HepG2 (cell line): ENCODE measurements around the gene AFDN. TPM values are rescaled to one million over a fixed set of nuclear protein-coding genes. Genes with fewer than 3 reads are reported as not detected.

Source experiments
- FOXJ3 ChIP-seq: sonication (generic); formaldehyde crosslinking; IDR thresholded peaks from 2 replicates; pipeline ENCODE4 v1.4.0; 2020; ENCODE audit warnings: missing genetic modification reagents, mild to moderate bottlenecking, borderline replicate concordance
- RXRB ChIP-seq: IDR thresholded peaks from 2 replicates; pipeline ENCODE4 v1.6.1; 2016; ENCODE audit warnings: borderline replicate concordance, missing genetic modification reagents, missing compliant biosample characterization
- SNRNP70 ChIP-seq: fragments of 200-400 bp; formaldehyde crosslinking; IDR thresholded peaks from 2 replicates; pipeline ENCODE4 v1.6.1; 2017; ENCODE audit warnings: mild to moderate bottlenecking, low read depth, low read length, moderate library complexity
- SSRP1 ChIP-seq: IDR thresholded peaks from 2 replicates; pipeline ENCODE4 v1.6.1; 2016; ENCODE audit warnings: control low read depth
- ZFP36L2 ChIP-seq: sonication (generic); formaldehyde crosslinking; IDR thresholded peaks from 2 replicates; pipeline ENCODE4 v1.4.0; 2020; ENCODE audit warnings: missing genetic modification reagents
- polyA plus RNA-seq, 8 experiments: library from polyadenylated mRNA; depleted of rRNA in 3 of 8; stranded (reverse) in 7 of 8; unstranded in 1 of 8; fragments of >200 nt; fragmentation: Illumina TruSeq in 4 of 8; extraction: Trizol in 4 of 8; gene quantifications; 2 replicates each; pipeline versions ENCODE4 v1.2.1 to v1.2.3, GENCODE V29; 2011 to 2016; ENCODE audit warnings: low read depth in 4 of 8, missing spikeins in 1 of 8, mixed read lengths in 1 of 8; ENCODE audit not compliant: insufficient read depth in 1 of 8
- total RNA-seq, 5 experiments: library from RNA; depleted of rRNA; stranded (reverse); fragments of >200 nt; fragmentation: Illumina TruSeq; extraction: Trizol; gene quantifications; 2 replicates each; pipeline ENCODE4 v1.2.3, GENCODE V29; 2016; ENCODE audit warnings: low read depth in 1 of 5
- TF ChIP-seq, protein P1 (sequence below), 2 experiments: sonication (generic) in 1 of 2; formaldehyde crosslinking in 1 of 2; IDR thresholded peaks; 2 replicates each; pipeline versions ENCODE4 v1.5.1 to v1.6.1; 2011 to 2020; ENCODE audit warnings: borderline replicate concordance in 1 of 2, low read depth in 1 of 2, low read length in 1 of 2, mild to moderate bottlenecking in 1 of 2, missing genetic modification reagents in 1 of 2, moderate library complexity in 1 of 2
- TF ChIP-seq, protein P2 (sequence below): IDR thresholded peaks from 2 replicates; pipeline ENCODE4 v1.6.1; 2012; ENCODE audit warnings: inconsistent platforms
- TF ChIP-seq, protein P3 (sequence below): sonication (generic); formaldehyde crosslinking; conservative IDR thresholded peaks from 2 replicates; pipeline ENCODE4 v1.4.0; 2020; ENCODE audit warnings: mild to moderate bottlenecking, missing genetic modification reagents, moderate library complexity
- TF ChIP-seq, protein P4 (sequence below), 2 experiments: fragments of 450-650 bp in 1 of 2; sonication (generic) in 1 of 2; formaldehyde crosslinking; IDR thresholded peaks; 2 replicates each; pipeline versions ENCODE4 v1.5.0 to v1.8.0; 2020 to 2022; ENCODE audit warnings: mild to moderate bottlenecking in 1 of 2, missing genetic modification reagents in 1 of 2
- TF ChIP-seq, protein P5 (sequence below): sonication (generic); formaldehyde crosslinking; IDR thresholded peaks from 2 replicates; pipeline ENCODE4 v1.4.0; 2020; ENCODE audit warnings: missing genetic modification reagents
- TF ChIP-seq, protein P6 (sequence below), 2 experiments: IDR thresholded peaks; 2 replicates each; pipeline ENCODE4 v1.6.1; 2011 to 2012; ENCODE audit warnings: low read length in 2 of 2, borderline replicate concordance in 1 of 2, low read depth in 1 of 2, mild to moderate bottlenecking in 1 of 2, moderate library complexity in 1 of 2
- TF ChIP-seq, protein P7 (sequence below): sonication (generic); formaldehyde crosslinking; IDR thresholded peaks from 2 replicates; pipeline ENCODE4 v1.5.0; 2020; ENCODE audit warnings: missing genetic modification reagents, mild to moderate bottlenecking, borderline replicate concordance
- TF ChIP-seq, protein P8 (sequence below): IDR thresholded peaks from 2 replicates; pipeline ENCODE4 v1.6.1; 2016; ENCODE audit warnings: missing compliant biosample characterization, missing genetic modification reagents, borderline replicate concordance

AFDN gene
- total and polyA plus RNA-seq, 2 of the 13 experiments (the other 11 are each of a cell fraction or from before 2014, with no cell fraction given) = 136 to 151 TPM

DNA sequence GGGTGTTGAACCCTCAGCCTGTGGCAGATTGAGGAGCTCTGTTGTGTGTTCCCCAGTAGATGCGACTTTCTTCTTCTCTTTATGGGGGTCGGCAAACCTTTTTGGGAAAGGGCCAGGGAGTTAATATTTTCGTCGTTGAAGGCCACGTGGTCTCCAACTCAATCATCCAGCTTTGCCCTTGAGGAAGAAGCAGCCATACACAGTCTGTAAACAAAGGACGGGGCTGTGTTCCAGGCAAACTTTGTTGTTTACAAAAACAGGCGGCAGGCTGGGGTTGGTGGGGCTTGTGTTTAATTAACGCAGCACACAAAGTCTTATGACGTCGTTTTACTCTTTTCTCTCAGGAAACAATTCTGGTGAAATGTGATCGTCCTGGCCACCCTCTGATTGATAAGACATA, 190.9 kb downstream of the AFDN start (continued):
- TF ChIP-seq, protein P1, sequence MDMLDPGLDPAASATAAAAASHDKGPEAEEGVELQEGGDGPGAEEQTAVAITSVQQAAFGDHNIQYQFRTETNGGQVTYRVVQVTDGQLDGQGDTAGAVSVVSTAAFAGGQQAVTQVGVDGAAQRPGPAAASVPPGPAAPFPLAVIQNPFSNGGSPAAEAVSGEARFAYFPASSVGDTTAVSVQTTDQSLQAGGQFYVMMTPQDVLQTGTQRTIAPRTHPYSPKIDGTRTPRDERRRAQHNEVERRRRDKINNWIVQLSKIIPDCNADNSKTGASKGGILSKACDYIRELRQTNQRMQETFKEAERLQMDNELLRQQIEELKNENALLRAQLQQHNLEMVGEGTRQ (IDR thresholded peaks at IDR 0.05; ENCODE audit: low read depth, low read length) = no peak; the same call in 1 of the 2 replicates
- TF ChIP-seq, protein P1 (CRISPR knock-in tag; IDR thresholded peaks at IDR 0.05; ENCODE audit: borderline replicate concordance) = no peak
- TF ChIP-seq, protein P2, sequence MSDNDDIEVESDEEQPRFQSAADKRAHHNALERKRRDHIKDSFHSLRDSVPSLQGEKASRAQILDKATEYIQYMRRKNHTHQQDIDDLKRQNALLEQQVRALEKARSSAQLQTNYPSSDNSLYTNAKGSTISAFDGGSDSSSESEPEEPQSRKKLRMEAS = peak; percentile 66; the same call in 1 of the 2 replicates
- TF ChIP-seq, protein P3, sequence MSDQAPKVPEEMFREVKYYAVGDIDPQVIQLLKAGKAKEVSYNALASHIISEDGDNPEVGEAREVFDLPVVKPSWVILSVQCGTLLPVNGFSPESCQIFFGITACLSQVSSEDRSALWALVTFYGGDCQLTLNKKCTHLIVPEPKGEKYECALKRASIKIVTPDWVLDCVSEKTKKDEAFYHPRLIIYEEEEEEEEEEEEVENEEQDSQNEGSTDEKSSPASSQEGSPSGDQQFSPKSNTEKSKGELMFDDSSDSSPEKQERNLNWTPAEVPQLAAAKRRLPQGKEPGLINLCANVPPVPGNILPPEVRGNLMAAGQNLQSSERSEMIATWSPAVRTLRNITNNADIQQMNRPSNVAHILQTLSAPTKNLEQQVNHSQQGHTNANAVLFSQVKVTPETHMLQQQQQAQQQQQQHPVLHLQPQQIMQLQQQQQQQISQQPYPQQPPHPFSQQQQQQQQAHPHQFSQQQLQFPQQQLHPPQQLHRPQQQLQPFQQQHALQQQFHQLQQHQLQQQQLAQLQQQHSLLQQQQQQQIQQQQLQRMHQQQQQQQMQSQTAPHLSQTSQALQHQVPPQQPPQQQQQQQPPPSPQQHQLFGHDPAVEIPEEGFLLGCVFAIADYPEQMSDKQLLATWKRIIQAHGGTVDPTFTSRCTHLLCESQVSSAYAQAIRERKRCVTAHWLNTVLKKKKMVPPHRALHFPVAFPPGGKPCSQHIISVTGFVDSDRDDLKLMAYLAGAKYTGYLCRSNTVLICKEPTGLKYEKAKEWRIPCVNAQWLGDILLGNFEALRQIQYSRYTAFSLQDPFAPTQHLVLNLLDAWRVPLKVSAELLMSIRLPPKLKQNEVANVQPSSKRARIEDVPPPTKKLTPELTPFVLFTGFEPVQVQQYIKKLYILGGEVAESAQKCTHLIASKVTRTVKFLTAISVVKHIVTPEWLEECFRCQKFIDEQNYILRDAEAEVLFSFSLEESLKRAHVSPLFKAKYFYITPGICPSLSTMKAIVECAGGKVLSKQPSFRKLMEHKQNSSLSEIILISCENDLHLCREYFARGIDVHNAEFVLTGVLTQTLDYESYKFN (CRISPR knock-in tag) = no peak
- TF ChIP-seq RXRB (CRISPR knock-in tag) = no peak
- no peak for TF ChIP-seq FOXJ3
- TF ChIP-seq, protein P4, sequence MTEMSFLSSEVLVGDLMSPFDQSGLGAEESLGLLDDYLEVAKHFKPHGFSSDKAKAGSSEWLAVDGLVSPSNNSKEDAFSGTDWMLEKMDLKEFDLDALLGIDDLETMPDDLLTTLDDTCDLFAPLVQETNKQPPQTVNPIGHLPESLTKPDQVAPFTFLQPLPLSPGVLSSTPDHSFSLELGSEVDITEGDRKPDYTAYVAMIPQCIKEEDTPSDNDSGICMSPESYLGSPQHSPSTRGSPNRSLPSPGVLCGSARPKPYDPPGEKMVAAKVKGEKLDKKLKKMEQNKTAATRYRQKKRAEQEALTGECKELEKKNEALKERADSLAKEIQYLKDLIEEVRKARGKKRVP (CRISPR knock-in tag; IDR thresholded peaks at IDR 0.05) = no peak
- TF ChIP-seq, protein P5, sequence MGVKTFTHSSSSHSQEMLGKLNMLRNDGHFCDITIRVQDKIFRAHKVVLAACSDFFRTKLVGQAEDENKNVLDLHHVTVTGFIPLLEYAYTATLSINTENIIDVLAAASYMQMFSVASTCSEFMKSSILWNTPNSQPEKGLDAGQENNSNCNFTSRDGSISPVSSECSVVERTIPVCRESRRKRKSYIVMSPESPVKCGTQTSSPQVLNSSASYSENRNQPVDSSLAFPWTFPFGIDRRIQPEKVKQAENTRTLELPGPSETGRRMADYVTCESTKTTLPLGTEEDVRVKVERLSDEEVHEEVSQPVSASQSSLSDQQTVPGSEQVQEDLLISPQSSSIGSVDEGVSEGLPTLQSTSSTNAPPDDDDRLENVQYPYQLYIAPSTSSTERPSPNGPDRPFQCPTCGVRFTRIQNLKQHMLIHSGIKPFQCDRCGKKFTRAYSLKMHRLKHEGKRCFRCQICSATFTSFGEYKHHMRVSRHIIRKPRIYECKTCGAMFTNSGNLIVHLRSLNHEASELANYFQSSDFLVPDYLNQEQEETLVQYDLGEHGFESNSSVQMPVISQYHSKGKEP (CRISPR knock-in tag) = no peak
- TF ChIP-seq, protein P6, sequence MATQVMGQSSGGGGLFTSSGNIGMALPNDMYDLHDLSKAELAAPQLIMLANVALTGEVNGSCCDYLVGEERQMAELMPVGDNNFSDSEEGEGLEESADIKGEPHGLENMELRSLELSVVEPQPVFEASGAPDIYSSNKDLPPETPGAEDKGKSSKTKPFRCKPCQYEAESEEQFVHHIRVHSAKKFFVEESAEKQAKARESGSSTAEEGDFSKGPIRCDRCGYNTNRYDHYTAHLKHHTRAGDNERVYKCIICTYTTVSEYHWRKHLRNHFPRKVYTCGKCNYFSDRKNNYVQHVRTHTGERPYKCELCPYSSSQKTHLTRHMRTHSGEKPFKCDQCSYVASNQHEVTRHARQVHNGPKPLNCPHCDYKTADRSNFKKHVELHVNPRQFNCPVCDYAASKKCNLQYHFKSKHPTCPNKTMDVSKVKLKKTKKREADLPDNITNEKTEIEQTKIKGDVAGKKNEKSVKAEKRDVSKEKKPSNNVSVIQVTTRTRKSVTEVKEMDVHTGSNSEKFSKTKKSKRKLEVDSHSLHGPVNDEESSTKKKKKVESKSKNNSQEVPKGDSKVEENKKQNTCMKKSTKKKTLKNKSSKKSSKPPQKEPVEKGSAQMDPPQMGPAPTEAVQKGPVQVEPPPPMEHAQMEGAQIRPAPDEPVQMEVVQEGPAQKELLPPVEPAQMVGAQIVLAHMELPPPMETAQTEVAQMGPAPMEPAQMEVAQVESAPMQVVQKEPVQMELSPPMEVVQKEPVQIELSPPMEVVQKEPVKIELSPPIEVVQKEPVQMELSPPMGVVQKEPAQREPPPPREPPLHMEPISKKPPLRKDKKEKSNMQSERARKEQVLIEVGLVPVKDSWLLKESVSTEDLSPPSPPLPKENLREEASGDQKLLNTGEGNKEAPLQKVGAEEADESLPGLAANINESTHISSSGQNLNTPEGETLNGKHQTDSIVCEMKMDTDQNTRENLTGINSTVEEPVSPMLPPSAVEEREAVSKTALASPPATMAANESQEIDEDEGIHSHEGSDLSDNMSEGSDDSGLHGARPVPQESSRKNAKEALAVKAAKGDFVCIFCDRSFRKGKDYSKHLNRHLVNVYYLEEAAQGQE (IDR thresholded peaks at IDR 0.05; ENCODE audit: borderline replicate concordance in 1 of 2, low read depth in 1 of 2, low read length in 2 of 2) = no peak
- TF ChIP-seq, protein P7, sequence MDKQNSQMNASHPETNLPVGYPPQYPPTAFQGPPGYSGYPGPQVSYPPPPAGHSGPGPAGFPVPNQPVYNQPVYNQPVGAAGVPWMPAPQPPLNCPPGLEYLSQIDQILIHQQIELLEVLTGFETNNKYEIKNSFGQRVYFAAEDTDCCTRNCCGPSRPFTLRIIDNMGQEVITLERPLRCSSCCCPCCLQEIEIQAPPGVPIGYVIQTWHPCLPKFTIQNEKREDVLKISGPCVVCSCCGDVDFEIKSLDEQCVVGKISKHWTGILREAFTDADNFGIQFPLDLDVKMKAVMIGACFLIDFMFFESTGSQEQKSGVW = no peak
- TF ChIP-seq, protein P8, sequence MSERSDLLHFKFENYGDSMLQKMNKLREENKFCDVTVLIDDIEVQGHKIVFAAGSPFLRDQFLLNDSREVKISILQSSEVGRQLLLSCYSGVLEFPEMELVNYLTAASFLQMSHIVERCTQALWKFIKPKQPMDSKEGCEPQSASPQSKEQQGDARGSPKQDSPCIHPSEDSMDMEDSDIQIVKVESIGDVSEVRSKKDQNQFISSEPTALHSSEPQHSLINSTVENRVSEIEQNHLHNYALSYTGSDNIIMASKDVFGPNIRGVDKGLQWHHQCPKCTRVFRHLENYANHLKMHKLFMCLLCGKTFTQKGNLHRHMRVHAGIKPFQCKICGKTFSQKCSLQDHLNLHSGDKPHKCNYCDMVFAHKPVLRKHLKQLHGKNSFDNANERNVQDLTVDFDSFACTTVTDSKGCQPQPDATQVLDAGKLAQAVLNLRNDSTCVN (CRISPR knock-in tag) = no peak
- no peak for TF ChIP-seq ZFP36L2 (CRISPR knock-in tag)
- no peak for TF ChIP-seq SSRP1 (CRISPR knock-in tag)
- TF ChIP-seq SNRNP70 = no peak
